Epithelial cell of proximal tubule (primary cell): ENCODE data around the gene MDM4. TPM values are rescaled to one million over a fixed set of nuclear protein-coding genes. Genes with fewer than 3 reads are reported as not detected.
"Not testable (repeated sequence)": the region's sequence is repeated elsewhere in the genome, so short reads cannot be mapped to it uniquely, and the experiment has no call there.

ENCODE experiments used
- DNase-seq: peaks from one replicate; pipeline ENCODE4 v3.0.0-alpha.2; 2011; ENCODE audit warnings: low read depth
- H3K4me3 ChIP-seq: 2 replicates; pipeline ENCODE4 v1.5.1; 2011; ENCODE audit warnings: low read depth, mild to moderate bottlenecking, low read length
- total RNA-seq: library from RNA; depleted of rRNA; stranded (reverse); fragments of >200 nt; gene quantifications from 2 replicates; pipeline ENCODE4 v1.2.3, GENCODE V29; 2015
- TF ChIP-seq, protein P1 (sequence below): conservative IDR thresholded peaks from 2 replicates; pipeline ENCODE4 v1.5.1; 2012; ENCODE audit warnings: low read depth, mild to moderate bottlenecking, low read length

MDM4 gene
- total RNA-seq, 1 donor from 2014 or later: 11.2 TPM

DNA sequence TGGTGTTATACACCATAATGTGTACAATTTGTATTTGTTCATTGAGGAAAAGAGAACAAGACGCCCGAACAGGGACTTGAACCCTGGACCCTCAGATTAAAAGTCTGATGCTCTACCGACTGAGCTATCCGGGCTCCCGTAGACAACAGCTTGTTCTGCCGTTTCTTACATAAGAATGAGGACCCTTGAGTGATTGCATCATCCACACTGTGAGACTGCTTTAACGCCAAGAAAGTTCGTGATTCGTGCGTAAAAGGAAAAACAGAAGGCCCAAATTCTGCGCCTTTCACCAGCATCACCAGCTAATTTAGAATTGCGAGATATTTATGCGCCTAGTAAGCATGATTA lies 9.3 kb upstream of the MDM4 start:
- TF ChIP-seq, protein P1, sequence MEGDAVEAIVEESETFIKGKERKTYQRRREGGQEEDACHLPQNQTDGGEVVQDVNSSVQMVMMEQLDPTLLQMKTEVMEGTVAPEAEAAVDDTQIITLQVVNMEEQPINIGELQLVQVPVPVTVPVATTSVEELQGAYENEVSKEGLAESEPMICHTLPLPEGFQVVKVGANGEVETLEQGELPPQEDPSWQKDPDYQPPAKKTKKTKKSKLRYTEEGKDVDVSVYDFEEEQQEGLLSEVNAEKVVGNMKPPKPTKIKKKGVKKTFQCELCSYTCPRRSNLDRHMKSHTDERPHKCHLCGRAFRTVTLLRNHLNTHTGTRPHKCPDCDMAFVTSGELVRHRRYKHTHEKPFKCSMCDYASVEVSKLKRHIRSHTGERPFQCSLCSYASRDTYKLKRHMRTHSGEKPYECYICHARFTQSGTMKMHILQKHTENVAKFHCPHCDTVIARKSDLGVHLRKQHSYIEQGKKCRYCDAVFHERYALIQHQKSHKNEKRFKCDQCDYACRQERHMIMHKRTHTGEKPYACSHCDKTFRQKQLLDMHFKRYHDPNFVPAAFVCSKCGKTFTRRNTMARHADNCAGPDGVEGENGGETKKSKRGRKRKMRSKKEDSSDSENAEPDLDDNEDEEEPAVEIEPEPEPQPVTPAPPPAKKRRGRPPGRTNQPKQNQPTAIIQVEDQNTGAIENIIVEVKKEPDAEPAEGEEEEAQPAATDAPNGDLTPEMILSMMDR: no peak
- DNase-seq: peak; percentile 75

DNA sequence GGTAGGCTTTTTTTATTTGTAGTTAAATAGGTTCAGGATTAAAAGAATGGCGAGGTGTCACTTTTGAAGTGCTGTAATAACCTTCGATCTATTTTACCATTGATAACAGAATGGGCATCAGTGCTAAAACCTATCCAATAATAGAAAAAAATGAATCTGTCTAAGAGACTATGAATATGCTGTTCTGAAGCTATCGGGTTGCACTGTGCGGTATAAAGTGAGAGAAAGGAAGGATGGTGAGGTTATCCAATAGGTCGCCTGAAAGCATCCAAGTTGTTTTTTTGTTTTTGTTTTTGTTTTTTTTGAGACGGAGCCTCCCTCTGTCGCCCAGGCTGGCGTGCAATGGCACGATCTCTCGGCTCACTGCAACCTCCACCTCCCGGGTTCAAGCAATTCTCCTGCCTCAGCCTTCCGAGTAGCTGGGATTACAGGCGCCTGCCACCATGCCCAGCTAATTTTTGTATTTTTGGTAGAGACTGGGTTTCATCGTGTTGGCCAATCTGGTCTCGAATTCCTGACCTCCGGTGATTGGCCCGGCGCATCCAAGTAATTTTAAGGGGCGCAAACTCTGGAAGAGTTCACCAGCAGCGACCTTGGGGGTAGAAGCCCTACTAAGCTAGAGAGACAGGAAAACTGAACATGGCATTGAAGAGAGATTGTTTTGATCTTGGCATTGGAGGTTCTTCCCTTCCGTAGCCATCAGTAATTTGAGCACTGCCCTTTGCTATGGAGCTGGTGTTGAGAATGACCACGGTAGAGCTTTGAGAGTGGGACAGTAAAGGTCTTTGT lies 8.7 kb upstream of the MDM4 start:
- H3K4me3 ChIP-seq: peak overlapping the region; percentile 61
- TF ChIP-seq, protein P1: no peak
- DNase-seq: no peak

More for the DNA sequence above, 9.3 kb upstream of the MDM4 start:
- H3K4me3 ChIP-seq: peak overlapping the region; percentile 61

DNA sequence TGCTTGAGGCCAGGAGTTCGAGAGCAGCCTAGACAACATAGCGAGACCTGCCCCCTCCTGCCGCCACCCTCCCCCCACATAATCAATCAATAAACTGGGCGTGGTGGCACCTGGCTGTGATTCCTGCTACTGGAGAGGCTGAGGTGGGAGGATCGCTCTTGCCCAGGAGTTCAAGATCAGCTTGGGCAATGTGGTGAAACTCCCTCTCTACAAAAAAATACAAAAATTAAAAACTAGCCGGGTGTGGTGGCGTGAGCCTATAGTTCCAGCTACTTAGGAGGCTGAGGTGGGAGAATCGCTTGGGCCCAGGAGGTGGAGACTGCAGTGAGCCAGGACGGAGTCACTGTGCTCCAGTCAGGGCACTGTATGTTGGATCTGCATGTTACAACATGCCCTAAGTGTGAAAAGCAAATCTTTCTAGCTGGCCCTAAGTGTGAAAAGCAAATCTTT lies 7.0 kb upstream of the MDM4 start:
- no peak for DNase-seq
- TF ChIP-seq, protein P1: no peak

DNA sequence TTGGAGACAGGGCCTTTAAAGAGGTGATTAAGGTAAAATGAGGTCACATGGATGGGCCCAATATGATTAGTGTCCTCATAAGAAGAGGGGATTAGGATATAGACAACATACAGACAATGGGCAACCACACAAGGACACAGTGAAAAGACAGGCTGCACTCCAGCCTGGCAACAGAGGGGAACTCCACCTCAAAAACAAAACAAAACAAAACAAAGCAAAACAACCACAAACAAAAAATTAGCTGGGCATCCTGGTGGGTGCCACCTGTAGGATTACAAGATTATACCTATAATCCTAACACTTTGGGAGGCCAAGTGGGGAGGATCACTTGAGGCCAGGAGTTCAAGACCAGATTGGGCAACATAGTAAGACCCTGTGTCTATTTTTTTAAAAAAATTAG lies 4.8 kb upstream of the MDM4 start:
- TF ChIP-seq, protein P1: no peak
- no peak for DNase-seq
- no peak overlapping the region for H3K4me3 ChIP-seq

More for the DNA sequence above, 7.0 kb upstream of the MDM4 start:
- H3K4me3 ChIP-seq: no peak overlapping the region

DNA sequence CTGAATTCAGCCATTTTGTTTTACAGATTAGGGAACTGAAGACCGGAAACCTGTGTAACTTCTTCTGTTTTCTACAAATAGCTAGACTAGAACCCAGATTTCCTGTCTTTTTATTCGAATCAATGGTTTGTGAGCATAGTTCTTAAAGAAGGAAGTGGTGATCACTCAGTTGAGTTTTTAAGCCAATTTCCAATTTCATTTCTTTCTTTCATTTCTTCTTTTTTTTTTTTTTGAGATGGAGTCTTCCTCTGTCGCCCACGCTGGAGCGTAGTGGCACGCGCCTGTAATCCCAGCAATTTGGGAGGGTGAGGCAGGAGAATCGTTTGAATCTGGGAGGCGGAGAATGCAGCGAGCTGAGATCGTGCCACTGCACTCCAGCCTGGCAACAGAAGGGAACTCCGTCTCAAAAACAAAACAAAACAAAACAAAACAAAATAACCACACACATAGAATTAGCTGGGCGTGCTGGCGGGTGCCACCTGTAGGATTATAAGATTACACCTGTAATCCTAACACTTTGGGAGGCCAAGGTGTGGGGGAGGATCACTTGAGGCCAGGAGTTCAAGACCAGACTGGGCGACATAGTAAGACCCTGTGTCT lies 3.0 kb upstream of the MDM4 start:
- TF ChIP-seq, protein P1: no peak
- DNase-seq: no peak
- no peak overlapping the region for H3K4me3 ChIP-seq

DNA sequence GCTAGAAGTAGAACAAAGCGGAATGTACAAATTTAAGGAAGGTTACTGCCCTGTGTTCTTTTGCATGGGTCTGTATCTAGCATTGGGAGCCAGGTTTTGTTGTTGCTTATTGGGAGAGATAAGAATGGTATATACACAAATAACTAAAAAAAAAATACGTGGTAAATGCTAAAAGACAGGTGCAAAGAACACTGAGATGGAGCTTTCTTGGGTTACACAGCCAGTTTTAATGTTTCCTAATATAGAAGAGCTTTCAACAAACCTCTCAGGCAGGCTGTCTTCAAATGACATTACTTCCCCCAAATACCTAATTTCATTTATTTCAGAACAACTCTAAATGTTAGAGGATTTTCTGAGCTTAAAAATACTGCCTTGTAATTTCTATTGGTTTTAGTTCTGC lies 1.4 kb upstream of the MDM4 start:
- TF ChIP-seq, protein P1: no peak
- no peak for DNase-seq
- H3K4me3 ChIP-seq: no peak overlapping the region

DNA sequence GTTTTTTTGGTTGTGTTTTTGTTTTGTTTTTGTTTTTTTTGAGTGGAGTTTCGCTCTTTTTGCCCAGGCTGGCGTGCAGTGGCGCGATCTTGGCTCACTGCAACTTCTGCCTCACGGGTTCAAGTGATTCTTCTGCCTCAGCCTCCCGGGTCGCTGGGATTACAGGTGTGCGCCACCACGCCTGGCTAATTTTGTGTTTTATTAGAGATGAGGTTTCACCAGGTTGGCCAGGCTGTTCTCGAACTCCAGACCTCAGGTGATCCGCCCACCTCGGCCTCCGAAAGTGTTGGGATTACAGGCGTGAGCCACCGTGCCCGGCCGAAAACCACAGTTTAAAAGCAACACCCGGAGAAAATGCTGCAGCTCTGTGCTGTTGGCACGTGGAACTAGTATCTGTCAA lies 1.2 kb downstream of the MDM4 start:
- not testable (repeated sequence) for DNase-seq
- H3K4me3 ChIP-seq: peak overlapping the region; percentile 93
